Muscle of back (tissue), 11 donors: ENCODE data around the gene HDAC10. TPM values are rescaled to one million over a fixed set of nuclear protein-coding genes. Genes with fewer than 3 reads are reported as not detected.
A peak's percentile ranks its signal among the peaks of the same experiment; 100 is the strongest.

ENCODE experiments used
- DNase-seq, 3 donors: peaks; one replicate each; pipeline versions ENCODE4 v3.0.0 to v3.0.0-alpha.2; 2013
- polyA plus RNA-seq, 10 donors: library from polyadenylated mRNA; unstranded; fragments of 120-200 nt; gene quantifications; one replicate each; pipeline ENCODE4 v1.2.1, GENCODE V29; 2013; ENCODE audit not compliant: insufficient read length in 10 of 10

Gene HDAC10
- polyA plus RNA-seq, 10 donors = 9.2 to 23.1 (median 16.1) TPM

GRCh38 chr22:50242406-50242949 lies 8.6 kb downstream of the HDAC10 start:
- no peak for DNase-seq

GRCh38 chr22:50238755-50239154 lies 12.3 kb downstream of the HDAC10 start:
- no peak for DNase-seq

DNA sequence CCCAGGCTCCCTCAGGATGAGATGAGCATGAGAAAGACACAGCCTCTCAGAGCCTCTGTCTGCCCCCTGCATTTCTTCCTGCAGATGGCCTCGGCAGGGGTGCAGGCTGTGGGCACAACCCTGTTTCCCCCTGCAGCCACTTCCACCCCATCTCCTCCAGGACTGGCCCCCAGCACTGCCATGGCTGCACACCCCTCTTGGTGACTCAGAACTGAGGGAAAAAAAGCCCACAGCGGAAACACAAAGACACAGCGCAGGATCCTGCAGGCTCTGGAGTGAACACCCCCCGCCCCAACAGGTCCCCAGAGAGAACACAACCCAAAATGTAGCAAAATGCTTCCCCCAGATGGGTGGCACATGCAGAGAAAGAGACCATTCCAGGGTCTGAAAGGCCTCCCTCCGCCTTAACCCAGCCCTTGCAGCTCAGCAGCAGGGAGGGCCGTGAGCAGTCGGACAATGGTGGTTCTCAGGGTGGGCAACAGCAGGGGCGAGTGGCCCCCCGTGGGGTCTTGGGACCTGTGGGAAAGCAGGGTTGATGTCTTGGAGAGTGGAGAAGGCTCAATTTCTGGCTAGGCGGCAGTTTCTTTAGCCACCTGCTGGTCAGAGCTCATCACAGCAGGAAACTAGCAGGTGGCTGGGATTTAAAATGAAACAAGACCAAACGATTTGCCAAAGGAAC lies 14.2 kb downstream of the HDAC10 start:
- peak in 1 of 3 donors; percentile 21 for DNase-seq

GRCh38 chr22:50233223-50233622 lies 17.8 kb downstream of the HDAC10 start:
- DNase-seq = no peak

GRCh38 chr22:50232481-50233151 lies 18.4 kb downstream of the HDAC10 start:
- no peak for DNase-seq

- DNase-seq = no peak
Observed at GRCh38 chr22:50229370-50229769, 21.7 kb downstream of the HDAC10 start.

DNA sequence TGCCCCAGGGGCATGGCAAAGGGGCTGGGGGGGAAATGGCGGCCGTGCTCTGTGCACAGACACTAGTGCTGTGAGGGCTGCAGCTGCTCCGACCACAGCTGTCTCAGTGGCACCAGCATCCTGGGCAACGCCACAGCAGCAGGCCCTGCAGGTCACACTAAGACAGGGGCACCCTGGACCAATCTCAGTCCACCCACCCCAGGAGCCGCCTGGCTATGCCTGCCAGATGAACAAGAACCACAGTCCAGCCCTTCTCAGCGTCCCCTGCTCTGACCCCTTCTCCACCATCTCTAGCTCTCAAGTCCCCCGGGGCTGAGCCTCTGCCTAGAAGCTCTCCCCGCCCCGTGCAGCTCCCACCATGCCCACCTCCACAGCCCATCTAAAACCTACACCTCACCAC lies 22.7 kb downstream of the HDAC10 start:
- DNase-seq = no peak

DNA sequence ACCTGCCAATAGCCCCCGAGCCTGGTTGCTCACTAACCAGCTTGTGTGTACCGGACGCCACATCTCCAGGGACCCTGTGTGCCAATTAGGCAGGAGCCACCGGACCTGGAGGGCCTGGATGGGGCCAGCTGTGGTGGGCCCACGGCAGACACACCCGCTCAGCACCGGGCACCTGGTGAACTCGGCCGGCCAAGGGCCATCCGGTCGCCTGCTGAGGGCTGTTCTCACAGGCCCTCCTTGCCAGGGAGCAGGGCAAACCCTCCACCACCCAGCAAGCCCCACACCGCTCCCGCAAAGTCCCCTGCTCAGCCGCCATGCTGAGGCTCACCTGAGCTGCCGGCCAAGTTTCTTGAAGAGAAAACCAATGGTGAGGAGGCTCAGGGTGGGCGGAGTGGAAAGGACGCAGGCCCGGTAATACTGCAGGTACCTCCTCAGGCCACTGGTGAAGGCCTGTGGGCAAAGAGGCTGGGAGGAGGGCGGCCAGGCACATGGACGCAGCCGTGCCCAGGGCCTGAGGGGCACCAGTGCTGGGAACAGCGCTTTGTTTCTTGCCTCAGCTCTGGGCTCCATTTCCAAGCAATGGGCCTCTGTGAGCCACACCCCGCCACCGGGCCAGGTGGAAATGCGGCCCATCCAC lies 23.4 kb downstream of the HDAC10 start:
- DNase-seq = no peak

DNA sequence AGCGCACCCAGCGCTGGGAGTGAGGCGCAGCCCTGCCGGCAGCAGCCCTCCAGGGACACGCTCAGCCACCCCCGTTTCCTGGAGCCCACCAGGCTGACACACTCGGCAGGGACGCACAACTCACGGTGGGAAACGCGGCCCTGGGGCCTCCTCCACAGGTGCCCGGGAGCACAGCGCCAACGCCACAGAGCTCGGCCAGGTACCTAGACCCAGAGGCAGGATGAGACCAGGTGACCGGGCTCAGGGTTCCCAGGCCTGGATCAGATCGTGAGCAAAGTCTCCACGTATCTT lies 24.2 kb downstream of the HDAC10 start:
- DNase-seq = no peak

DNA sequence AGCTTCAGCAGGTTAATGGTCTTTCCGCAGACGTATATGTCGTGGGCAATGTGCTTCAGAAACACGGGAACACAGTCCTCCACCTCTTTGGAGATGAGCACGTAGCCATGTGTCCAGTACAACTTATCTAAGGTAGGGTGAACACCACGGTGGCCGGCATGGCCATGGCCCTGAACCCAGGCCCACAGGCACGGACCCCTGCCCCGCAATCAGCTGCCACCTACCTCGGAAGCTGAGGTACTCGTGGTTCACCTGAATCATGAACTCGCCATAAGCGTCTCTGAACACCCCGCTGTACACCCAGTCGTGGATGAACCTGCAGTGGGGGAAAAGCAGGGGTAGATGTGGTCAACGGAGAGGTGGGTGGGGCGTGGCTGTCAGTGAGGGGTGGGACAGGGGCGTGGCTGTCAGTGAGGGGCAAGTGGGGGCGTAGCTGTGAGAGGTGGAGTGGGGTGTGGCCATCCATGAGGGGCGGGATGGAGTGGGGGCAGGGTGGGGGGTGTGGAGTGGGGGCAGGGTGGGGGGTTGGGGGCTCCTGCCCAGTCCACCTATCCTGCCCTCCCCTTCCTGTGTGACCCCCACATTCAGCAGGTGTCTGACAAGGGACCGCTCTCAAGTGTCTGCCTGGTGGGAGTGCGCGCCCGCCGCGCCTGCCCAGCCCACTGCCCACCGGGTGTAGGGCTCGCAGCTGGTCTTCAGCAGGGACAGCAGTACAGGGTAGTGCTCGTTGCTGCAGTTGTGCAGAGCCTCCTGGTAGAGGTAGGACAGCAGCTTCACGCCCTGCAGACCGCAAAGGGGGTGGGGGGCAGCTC lies 24.8 kb downstream of the HDAC10 start:
- no peak for DNase-seq

DNA sequence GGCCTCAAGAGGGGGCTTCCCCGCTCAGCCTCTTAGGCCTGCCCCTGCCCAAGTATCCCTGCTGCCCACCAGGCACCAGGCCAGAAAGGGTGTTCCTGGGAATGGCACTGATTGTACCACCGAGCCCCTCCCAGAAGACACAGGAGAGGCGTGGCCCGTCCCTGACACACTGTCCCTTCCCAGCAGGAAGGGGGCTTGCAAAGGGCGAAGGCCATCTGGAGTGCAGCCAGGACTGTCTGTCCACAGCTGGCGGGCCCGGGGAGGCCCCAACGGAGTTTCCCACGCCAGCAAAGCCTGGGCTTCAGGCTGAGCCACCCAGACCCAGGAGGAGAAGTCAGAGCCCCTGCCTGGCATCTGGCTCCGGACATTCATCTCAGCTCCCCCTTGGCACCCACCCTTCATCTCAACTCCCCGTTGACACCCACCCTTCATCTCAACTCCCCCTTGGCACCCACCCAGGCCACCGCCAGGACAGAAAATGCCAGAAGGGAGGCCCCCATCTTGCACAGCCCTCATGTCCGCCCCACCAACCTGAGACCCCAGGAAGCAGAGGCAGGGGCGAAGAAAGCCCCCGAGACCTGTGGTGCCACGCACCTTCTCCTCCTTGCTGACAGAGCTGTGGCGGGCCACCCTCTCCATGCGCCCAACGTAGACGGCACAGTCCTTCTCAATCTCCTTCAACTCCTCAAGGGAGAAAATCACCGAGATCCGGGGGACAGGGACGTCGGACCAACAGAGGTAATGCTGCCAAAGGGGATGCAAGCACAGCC lies 25.7 kb downstream of the HDAC10 start:
- DNase-seq = no peak

DNA sequence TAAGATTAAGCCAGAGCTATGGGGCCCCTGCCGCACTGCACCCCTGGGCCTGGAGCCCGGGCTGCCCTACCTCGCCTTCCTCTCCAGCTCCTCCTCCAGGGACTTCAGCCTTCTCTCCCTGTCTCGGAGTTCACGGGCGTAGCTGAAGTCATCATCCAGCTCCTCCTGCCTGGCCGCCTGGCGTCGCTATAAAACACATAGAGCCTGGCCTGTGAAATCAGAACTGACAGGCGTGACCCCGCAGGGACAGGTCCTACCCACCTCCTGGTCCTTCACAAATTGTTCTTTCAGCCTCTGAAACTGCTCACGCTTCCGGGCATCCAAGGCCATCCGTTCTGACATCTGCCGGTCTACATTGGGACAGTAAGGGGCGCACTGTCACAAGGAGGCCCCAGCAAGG lies 27.0 kb downstream of the HDAC10 start:
- DNase-seq = no peak

GRCh38 chr22:50222508-50222907 lies 28.6 kb downstream of the HDAC10 start:
- no peak for DNase-seq

DNA sequence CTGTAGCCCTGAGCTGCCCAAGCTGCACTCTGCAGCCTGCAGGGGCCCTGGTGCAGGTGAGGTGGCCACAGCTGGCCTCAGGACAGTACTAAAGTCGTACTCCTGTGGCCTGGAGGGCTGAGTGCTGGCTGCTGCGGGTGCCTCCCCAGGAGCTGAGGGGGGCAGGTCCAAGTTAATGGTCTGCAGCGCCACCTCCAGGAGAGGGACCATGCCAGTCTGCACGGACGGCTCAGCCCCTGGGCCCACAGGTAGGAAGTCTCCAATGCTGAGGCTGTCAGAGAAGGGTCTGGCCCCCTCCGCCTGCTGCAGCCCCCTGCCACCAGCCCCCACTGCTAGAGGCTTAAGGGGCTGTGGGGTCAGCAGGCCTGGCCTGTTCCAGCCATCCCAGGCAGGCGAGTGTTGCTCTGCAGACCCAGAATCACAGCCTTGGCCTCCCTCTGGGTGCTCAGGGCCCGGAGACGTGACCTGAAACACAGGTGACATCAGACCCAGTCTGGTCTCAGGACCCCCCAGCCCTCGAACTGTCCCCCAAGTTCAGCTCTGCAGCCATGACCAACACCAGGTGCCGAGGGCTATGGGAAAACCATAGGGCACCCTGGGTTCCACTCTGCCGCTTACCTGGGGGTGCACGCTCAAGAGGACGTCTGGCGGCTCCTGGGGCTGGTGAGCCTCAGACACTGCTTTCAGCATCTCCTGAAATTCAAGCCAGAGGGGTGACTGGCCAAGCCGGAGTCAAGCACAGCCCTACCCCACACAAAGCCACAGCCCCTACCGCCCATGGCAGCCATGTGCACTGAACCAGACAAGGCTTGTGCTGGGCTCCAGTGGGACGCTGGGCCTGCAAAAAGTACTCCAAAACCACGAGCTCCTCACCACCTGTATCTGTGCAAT lies 29.4 kb downstream of the HDAC10 start:
- no peak for DNase-seq

GRCh38 chr22:50220603-50221409 lies 30.3 kb downstream of the HDAC10 start:
- DNase-seq = no peak

GRCh38 chr22:50219800-50220602 lies 31.1 kb downstream of the HDAC10 start:
- DNase-seq = no peak

DNA sequence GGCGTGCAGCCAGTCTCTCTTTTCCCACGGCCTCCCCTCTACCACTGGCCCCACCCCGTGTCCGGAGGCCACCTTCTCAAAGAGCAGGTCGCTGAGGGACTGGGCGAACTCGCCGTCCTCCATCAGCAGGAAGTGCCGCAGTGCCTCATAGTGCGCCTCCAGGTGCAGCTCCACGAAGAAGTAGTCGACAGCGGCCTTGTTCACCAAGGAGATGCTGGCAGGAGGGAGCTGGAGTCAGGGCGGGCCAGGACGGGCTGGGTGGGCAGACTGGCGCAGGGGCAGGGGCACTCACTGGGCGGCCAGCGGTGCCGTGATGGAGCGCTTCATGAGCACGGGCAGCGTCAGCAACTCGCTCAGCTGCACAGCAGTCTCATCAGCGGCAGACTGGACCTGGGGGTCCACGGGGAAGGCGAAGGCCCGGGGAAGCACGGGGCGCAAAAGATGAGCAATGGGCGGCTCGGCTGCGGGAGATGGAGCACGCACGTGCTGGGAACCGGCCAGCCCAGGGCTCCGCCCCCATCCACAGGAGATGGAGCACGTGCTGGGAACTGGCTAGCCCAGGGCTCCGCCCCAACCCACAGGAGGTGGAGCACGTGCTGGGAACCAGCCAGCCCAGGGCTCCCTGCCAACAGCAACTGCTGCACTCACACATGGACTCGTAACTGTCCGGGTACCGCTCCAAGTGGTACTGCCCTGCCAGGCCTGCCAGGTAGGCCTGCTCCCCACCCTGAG lies 31.9 kb downstream of the HDAC10 start:
- DNase-seq = peak; percentile 68 to 78 (median 74)
